DND-41 (cell line): ENCODE data around the gene MTERF4.

Experiments used
- CTCF ChIP-seq: IDR thresholded peaks from 2 replicates; pipeline ENCODE4 v1.5.1; 2012; ENCODE audit warnings: borderline replicate concordance, low read length, moderate library complexity, mild to moderate bottlenecking; ENCODE audit not compliant: poor library complexity, severe bottlenecking; ENCODE audit errors: extremely low read depth
- EZH2 ChIP-seq: IDR thresholded peaks from 3 replicates; pipeline ENCODE4 v1.6.1; 2012; ENCODE audit warnings: borderline replicate concordance, low read depth, mild to moderate bottlenecking, moderate library complexity, low read length, inconsistent platforms; ENCODE audit not compliant: severe bottlenecking

- TF ChIP-seq CTCF, result no peak
- TF ChIP-seq EZH2, result no peak
Measured at GRCh38 chr2:241099246-241099645, 2.8 kb downstream of the MTERF4 start.
